DLD1 (cell line): ENCODE measurements around the gene OR6M1.

Source experiments
- in situ Hi-C: cut with HindIII; loops from 2 replicates; pipeline ENCODE4 v1.10.0; 2017; ENCODE audit warnings: low sequenced_read_pairs

The OR6M1 gene, protein sequence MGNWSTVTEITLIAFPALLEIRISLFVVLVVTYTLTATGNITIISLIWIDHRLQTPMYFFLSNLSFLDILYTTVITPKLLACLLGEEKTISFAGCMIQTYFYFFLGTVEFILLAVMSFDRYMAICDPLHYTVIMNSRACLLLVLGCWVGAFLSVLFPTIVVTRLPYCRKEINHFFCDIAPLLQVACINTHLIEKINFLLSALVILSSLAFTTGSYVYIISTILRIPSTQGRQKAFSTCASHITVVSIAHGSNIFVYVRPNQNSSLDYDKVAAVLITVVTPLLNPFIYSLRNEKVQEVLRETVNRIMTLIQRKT

DNA sequence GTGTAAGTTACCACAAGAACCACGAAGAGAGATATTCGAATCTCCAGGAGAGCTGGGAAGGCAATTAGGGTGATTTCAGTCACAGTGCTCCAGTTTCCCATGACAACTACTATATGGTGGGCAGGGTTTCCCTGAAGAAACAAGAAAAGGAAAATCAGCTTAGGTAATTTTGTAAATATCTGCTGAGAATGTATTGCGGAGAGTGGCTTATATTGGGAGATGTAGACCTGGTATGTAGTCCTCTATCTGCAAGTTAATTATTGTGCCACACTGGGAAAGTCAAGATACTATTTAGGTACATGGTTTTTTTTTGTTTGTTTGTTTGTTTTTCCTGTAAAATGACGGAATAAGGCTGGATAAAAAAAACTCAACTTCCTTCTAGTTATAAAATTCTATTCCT, at the start of gene OR6M1:
Gene OR6M1, minus strand, starts transcription at position 101 of the 400 bp plus-strand sequence. Its CDS starts 0 bp downstream, at position 101.
- in situ Hi-C loops = no loop called here

DNA sequence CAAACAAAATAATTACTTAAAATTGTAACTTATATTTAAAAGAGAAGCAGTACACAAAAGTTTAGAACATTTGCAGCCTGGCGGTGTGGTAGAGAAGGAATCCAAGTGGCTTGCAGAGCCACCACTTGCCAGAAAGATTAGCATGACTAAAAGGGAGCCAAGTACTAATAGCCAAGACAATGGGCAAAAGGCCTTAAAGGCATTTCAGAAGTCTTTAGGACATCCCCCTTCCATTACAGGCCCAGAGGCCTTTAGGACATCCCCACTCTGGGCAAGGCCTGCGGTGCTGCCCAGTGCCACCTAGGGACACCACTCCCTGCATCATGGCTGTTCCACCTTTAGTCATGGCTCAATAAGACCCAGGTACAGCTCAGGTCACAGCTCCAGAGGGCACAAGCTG, 46.9 kb upstream of the OR6M1 start:
- in situ Hi-C loops = no loop called here

DNA sequence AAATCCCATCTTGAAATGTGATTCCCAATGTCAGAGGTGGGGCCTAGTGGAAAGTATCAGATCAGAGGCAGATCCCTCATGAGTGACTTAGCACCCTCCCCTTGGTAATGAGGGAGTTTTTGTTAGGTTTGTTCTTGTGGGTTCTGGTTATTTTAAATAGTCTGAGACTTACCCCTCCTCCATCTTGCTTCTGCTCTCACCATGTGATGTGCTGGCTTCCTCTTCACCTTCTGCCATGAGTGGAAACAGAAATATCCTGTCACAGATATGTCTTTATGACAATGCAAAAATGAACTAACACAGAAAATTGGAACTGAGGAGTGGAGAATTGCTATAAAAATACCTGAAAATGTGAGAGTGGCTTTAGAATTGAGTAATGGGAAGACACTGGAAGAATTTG, 46.2 kb upstream of the OR6M1 start:
- in situ Hi-C loops = no loop called here

DNA sequence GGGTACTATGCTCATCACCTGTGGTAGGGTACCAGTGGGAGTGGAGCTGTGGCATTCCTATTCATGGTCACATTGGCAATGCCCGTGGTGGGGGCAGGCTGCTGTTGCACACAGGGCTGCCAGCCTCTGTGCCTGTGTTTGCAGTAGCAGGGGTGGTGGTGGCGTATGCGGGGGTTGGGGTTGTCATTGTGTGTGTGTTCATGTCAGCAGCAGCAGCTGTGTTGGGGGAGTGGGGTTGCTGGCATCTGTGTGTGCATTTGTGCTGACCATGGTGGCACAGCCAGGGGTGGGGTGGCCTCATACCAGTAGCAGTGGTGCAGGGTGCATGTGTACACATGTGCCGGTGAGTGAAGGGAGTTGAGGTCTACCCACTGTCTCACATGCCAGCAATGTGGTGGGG, 45.0 kb upstream of the OR6M1 start:
- in situ Hi-C loops = no loop called here

DNA sequence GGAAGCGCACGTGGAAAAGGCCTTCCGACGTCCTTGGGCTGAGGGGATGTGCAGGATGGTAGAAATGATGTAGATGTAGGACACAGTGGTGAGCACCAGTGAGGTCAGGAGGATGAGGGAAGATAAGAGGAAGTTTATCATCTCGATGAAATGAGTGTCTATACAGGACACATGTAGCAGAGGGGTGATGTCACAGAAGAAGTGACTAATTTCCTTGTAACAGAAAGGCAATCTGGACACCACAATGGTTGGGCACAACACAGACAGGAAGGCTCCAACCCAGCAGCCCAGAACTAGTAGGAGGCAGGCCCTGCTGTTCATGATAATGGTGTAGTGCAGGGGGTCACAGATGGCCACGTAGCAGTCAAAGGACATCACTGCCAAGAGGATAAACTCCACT, 35.0 kb upstream of the OR6M1 start:
- in situ Hi-C loops = no loop called here

DNA sequence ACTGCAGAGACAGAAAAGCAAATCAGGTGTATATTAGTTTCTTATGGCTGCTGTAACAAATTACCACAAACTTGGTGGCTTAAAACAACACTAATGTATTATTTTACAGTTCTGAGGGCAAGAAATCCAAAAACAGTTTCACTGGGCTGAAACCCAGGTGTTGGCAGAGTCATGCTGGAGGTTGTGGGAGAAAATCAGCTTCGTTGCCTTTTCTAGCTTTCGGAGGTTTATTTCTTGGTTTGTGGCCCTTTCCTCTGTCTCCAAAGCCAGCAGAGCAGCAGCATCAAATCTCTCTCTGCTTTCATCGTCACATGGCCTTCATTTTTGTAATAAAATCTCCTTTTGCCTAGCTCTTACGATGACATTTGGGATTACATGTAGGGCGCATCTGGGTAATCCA, 33.0 kb upstream of the OR6M1 start:
- in situ Hi-C loops = no loop called here

DNA sequence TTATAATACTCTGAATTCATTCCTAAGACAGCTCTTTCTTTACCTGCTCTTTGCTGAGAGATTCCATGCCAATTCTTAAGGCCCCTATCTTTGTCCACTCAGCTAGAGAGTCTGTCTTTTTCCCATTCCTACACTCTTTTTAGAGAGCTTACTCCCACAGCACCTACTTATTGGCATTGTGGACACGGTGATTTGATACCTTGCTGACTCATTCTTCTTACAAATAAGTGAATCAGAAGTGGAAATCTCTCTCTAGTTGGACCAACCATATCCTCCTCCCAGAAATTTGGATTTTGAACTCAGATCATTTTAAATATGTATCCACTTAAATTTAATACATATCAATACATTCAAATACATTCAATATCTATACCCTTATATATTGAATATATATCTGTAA, 32.5 kb upstream of the OR6M1 start:
- in situ Hi-C loops = no loop called here

DNA sequence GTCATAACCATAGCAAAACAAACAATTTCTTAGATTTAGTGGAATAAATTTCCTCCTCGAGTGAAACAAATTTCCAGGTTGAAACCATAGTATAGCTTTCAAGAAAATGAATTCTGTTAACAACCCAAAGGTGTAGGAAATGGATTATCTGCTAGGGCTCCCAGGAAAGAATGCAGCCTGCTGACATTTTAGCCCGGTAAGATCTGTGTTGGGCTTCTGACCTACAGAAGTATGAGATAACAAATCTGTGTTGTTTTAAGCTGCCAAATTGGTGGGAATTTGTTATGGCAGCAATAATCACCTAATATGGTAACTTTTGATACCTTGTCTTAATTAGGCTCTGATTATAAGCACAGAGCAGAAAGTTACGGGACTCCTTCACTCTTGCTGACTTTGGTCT, 32.0 kb upstream of the OR6M1 start:
- in situ Hi-C loops = no loop called here

DNA sequence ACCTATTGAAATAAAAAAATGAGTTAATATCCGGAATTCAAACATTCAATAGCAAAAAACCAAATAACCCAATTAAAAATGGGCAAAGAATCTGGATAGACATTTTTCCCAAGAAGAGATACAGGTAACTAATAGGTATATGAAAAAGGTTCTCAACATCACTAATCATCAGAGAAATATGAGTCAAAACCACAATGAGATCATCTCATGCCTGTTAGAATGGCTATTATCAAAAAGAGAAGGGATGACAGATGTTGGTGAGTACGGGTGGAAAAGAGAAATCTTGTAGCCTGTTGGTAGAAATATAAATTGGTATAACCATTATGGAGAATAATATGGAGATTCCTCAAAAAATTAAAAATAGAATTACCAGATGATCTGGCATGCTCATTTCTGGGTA, 26.9 kb upstream of the OR6M1 start:
- in situ Hi-C loops = no loop called here

DNA sequence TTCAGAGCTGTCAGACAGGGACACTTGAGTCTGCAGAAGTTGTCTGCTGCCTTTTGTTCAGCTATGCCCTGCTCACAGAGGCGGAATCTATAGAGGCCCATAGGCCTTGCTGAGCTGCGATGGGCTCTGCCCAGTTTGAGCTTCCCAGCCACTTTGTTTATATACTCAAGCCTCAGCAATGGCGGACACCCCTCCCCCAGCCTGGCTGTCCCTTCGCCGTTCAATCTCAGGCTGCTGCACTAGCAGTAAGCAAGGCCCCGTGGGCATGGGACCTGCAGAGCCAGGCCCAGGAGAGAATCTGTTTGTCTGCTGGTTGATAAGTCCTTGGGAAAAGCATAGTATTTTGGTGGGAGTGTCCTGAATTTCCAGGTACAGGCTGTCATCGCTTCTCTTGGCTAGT, 23.6 kb upstream of the OR6M1 start:
- in situ Hi-C loops = no loop called here

DNA sequence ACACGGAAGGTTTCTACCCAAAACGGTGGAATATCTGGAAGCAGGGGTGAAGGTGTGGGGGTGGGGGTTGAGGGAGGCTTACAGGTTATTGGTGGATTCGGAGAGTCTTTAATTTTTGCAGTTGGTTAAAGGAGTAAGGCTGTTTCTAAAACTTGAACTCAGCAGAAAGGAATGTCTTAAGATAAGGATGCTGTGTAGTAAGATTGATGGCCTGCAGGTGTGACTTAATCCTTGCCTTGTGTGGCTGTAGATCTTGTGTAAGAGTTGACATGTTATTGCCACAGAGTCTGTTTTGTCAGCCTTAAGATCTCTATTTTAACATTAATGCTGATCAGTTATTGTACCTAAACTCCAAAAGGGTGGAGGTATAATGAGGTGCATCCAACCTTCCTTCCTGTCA, 16.4 kb upstream of the OR6M1 start:
- in situ Hi-C loops = no loop called here

DNA sequence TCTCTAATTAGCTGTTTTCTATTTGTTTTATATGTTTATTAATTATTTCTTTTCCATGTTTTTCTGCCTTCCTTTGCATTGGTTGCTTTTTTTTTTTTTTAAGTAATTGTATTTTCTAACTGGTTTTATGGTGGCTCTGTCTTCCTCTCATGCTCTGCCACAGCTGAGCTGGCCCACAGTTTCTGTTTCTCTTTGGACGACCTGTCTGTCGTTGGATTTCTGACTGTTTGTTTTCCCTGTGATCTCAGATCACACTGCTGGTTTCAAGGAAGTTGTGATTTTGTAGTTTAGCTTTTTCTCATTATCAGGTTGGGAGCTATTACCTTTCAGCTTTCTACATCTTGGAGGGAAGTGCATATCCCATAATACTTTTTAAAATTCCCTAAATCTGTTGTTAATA, 15.9 kb upstream of the OR6M1 start:
- in situ Hi-C loops = no loop called here

DNA sequence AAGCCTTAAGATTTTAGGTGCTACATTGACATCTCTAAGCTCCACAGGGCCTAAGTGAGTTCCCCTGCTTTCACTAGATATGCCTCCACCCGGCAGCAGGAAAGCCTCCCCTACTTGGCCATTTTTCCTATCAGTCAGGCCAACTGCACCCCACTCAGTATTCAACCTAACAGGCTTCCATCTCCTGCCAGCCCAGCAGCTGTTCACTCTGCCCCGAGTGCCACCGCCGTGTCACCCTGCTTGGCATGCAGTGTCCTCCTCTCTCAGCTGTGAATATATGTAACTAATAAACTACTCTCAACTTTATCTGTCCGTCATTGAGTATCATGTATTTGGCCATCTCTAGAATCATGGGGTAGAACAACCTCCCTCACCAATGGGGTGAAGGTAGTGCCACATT, 9.0 kb upstream of the OR6M1 start:
- in situ Hi-C loops = no loop called here

DNA sequence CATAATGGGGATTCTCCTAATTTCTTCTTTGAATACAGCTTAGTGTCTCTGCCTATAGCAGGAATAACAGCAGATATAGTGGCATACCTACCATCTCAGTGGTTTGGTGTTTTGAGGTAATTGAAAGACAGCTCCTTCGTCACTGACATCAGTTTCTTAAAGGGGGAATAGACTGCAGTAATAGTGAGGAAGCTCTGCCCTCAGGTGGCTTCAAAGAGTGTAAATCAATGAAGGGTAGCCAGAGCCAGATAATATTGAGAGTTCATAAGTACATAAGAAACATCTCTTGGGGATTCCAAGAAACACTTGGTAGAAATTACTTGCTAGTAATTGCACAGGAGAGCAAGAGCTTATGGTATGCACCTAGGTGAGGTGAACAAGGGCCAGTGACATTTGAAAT, 4.4 kb downstream of the OR6M1 start:
- in situ Hi-C loops = no loop called here

DNA sequence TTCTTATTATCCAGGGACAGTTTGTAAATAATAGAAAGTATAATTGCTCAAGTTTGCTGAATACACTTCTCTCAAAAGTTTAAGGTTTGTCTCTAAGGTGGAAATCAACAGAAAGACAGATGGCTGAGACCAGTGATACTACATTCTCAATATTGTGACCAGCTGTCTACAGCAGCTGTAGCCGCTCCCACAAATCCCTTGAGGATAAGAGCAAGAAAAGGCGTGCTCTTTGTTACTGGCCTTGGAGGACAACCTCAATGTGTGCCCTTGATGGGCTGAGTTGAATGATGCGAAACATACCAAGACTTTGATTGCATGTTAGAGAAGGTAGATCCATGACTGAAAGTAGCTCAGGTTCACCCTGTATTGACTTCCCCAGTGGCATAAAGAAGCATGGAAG, 6.1 kb downstream of the OR6M1 start:
- in situ Hi-C loops = no loop called here

DNA sequence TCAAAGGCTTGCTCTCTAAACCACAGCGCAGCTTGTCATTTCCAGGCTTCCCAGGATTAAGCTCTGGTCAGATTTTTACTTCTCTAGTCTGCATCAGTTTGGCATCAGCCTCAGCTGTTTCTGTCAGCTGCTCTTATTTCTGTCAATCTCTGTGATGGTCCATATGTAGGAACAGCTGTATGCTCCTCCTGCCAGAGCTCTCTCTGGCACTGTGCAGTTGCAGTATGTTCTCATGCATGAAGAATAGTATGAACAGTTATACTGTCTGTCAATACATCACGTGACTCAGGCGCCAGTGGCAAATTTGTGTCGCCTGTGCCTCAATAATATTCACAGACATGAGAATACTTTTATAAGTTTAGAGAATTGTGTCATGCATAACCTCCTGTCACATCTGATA, 6.7 kb downstream of the OR6M1 start:
- in situ Hi-C loops = no loop called here

DNA sequence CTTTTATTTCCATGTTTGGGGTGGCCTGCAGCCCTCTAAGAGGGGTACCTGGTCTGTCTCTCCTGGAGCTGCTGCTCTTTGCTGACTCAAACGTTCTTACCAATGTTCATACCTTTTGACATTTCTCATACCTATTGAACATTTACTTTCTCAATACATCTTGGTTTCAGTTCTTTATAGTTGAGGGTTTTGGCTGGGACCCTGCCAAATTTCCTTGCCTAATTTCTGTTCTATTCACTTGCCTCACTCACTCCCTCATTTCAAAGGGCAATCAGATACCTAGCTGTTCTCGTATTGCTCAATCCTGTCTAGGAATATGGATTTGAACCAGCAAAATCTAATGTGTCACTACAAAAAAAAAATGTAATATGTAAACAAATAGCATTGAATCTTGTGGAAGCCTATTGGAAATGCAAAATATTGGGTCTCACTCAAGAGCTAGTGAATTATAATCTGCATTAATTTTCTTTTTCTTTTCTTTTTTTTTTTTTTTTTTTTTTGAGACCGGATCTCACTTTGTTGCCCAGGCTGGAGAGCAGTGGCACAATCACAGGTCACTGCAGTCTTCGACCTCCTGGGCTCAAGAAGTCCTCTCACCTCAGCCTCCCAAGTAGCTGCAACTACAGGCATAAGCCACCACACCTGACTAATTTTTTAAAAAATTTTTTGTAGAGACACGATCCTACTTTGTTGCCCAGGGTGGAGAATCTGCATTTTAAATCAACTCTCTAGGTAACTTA, 7.5 kb downstream of the OR6M1 start:
- in situ Hi-C loops = no loop called here

DNA sequence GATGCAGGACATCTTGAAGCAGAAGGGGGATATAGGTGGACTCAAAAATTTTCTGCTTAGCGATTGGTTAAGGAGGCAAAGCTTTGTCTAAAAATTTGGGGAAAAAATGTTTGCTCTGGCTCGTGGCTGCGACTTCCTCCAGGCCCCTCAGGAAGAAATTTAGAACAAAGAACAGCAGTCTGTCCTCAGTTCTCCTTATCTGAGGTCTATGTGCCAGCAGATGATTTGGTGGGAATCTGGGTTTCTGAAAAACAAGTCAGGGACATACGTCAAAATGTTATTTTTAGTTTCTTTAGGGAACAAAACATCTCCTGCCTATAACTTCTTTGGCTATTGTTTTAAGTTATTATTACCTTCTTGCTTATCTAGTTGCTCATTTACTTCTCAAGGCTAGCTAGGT, 8.1 kb downstream of the OR6M1 start:
- in situ Hi-C loops = no loop called here

DNA sequence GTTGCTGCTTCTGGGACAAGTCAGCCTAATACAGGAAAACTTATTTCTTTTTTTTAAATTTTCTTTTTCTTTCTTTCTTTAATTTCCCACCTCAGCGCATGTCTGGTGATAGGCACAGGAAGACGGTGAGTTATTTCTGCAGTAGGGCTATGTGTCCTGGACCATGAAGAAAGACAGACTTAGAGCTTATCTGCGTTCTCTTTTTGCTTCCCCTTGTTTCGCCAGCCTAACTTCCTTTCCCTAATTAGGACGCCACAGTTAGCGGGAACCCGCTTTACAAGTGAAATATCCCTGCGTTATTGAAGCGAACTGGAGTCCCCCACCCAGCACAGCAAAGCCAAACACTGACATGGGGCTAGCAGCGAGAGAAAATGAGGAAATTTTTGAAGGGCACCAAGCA, 8.6 kb downstream of the OR6M1 start:
- in situ Hi-C loops = no loop called here

DNA sequence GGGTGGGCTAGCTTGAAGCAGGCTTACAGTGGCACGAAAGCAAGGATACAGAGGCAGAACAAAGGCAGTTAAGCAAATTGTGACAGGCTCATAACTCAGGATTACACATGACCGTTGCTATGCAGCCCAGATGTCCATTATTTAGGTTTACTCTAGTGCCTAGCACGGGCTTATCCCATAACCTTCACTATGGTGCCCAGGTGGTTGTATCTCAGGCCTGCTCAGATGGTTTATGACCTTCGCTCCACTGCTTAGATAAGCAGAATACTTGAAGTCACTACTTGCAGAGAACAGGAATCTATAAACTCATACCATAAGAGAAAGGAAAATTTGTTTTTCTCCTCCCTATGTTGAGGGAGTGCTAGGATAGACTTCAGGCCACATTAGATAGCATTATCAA, 9.0 kb downstream of the OR6M1 start:
- in situ Hi-C loops = no loop called here

DNA sequence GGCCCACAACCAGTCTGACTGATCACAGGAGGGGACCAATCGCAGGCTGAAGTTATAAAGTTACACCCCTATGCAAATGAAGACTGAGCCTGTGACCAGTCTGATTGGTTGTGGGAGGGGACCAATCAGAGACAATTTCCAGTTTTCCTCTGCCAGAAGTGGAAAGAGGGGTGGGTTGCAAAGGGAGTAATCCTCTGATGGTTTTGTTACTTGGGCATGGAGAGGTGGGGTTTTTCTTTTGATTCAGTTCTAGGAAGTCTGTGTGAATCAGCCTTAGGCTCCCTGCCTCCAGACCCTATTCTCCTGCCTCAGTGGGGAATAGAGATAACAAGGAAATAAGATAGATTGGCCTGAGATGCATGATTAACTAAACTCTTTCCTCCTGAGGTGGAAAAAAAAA, 9.9 kb downstream of the OR6M1 start:
- in situ Hi-C loops = no loop called here

DNA sequence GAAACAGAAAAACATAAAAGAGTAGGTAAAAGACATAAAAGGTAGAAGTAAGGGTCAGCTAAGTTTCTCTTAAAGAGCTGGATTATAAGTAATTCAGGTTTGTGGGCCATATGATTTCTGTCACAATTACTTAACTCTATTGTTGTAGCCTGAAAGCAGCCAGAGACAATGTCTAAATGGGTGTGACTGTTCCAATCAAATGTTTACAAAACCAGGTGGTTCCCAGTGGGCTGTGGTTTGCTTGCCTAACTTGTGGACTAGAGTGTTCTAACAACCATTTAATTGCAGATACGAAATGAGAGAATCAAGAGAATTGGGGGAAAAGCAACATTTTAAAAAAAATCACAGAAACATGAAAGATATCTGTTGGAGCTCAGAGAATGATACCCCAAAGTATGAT, 22.6 kb downstream of the OR6M1 start:
- in situ Hi-C loops = no loop called here

DNA sequence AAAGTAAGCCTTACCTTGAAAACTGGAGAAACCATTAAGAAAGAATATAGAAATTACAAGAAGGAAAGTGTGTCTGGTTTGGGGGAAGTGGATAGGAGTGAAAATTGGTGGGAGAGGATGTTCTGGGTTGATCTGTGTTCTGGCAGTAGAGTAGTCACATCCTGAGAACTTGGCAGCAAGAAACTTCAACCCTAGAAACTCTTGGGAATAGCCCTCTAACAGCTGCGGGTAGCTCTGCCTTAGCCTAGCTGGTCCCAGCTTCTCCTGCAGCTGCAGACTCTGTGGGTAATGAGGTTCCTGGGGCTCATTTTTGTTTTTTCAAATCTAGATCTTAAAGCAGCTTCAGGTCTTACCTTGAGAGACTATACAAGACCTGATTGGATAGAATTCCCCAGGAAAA, 27.6 kb downstream of the OR6M1 start:
- in situ Hi-C loops = no loop called here
